ENCODE data around the gene KCTD17. TPM values are rescaled to one million over a fixed set of nuclear protein-coding genes. Genes with fewer than 3 reads are reported as not detected.
A peak's percentile ranks its signal among the peaks of the same experiment; 100 is the strongest.

Gene KCTD17
- total and polyA plus RNA-seq, 2 donors from 2014 or later, result 9.6 to 13.9 TPM

GRCh38 chr22:37015587-37015878 is 36.0 kb upstream of the KCTD17 start:
- intact Hi-C loops (cut with DNase I), result no loop called here
- Histone ChIP-seq H3K9me3 (ENCODE audit: control insufficient read depth in 2 of 3, insufficient read depth in 1 of 3, low read length in 3 of 3) (no peaks in the 10 kb centered on the region), H3K27ac (ENCODE audit: low read depth in 2 of 2, low read length in 2 of 2) (no peak overlapping the region), H3K4me3 (ENCODE audit: low read length in 3 of 3) (no peak overlapping the region), H3K36me3 (ENCODE audit: control insufficient read depth in 2 of 3, insufficient read depth in 3 of 3, low read length in 3 of 3) (no peaks in the 10 kb centered on the region), H3K27me3 (ENCODE audit: control insufficient read depth, insufficient read depth, low read length) (no peaks in the 10 kb centered on the region), H3K4me1 (ENCODE audit: control insufficient read depth in 2 of 3, insufficient read depth in 2 of 3, low read depth in 1 of 3, low read length in 3 of 3) (peaks cover 0 to 15% (median 7%) of the 10 kb centered on the region in 3 donors), H3K9ac (ENCODE audit: low read length in 3 of 3) (no peak overlapping the region)
- no peak for FAIRE-seq
- no peak for TF ChIP-seq CTCF (IDR thresholded peaks at IDR 0.05; ENCODE audit: borderline replicate concordance, extremely low read depth, insufficient read depth)
- peak in 1 of 5 donors; percentile 33 for DNase-seq

GRCh38 chr22:37016134-37016910 is 35.2 kb upstream of the KCTD17 start:
- no peaks in the 10 kb centered on the region for H3K36me3 ChIP-seq (ENCODE audit: control insufficient read depth in 2 of 3, insufficient read depth in 3 of 3, low read length in 3 of 3)
- intact Hi-C loops (cut with DNase I), result no loop called here
- peak overlapping the region in 1 of 3 donors; percentile 77 for H3K4me3 ChIP-seq (ENCODE audit: low read length in 3 of 3)
- H3K4me1 ChIP-seq (ENCODE audit: control insufficient read depth in 2 of 3, insufficient read depth in 2 of 3, low read depth in 1 of 3, low read length in 3 of 3), result peaks cover 0 to 18% (median 7%) of the 10 kb centered on the region in 3 donors
- FAIRE-seq (no peak), DNase-seq (peak in 1 of 5 donors; percentile 59)
- no peak overlapping the region for H3K9ac ChIP-seq (ENCODE audit: low read length in 3 of 3)
- TF ChIP-seq CTCF (IDR thresholded peaks at IDR 0.05; ENCODE audit: borderline replicate concordance, extremely low read depth, insufficient read depth), result no peak
- no peak overlapping the region for H3K27ac ChIP-seq (ENCODE audit: low read depth in 2 of 2, low read length in 2 of 2)
- no peaks in the 10 kb centered on the region for H3K9me3 ChIP-seq (ENCODE audit: control insufficient read depth in 2 of 3, insufficient read depth in 1 of 3, low read length in 3 of 3)
- no peaks in the 10 kb centered on the region for H3K27me3 ChIP-seq (ENCODE audit: control insufficient read depth, insufficient read depth, low read length)

- intact Hi-C loops (cut with DNase I), result no loop called here
- no peaks in the 10 kb centered on the region for H3K36me3 ChIP-seq (ENCODE audit: control insufficient read depth in 2 of 3, insufficient read depth in 3 of 3, low read length in 3 of 3)
- FAIRE-seq (no peak), DNase-seq (peak in 1 of 5 donors; percentile 59)
- TF ChIP-seq CTCF (IDR thresholded peaks at IDR 0.05; ENCODE audit: borderline replicate concordance, extremely low read depth, insufficient read depth), result no peak
- no peaks in the 10 kb centered on the region for H3K9me3 ChIP-seq (ENCODE audit: control insufficient read depth in 2 of 3, insufficient read depth in 1 of 3, low read length in 3 of 3)
- H3K27me3 ChIP-seq (ENCODE audit: control insufficient read depth, insufficient read depth, low read length), result no peaks in the 10 kb centered on the region
- peaks cover 0 to 24% (median 6%) of the 10 kb centered on the region in 3 donors for H3K4me1 ChIP-seq (ENCODE audit: control insufficient read depth in 2 of 3, insufficient read depth in 2 of 3, low read depth in 1 of 3, low read length in 3 of 3)
- peak overlapping the region in 2 of 3 donors; percentile 14 to 77 for H3K4me3 ChIP-seq (ENCODE audit: low read length in 3 of 3)
- peak overlapping the region in 1 of 2 donors; percentile 14 for H3K27ac ChIP-seq (ENCODE audit: low read depth in 2 of 2, low read length in 2 of 2)
- no peak overlapping the region for H3K9ac ChIP-seq (ENCODE audit: low read length in 3 of 3)
Observed at GRCh38 chr22:37017356-37017755, 34.2 kb upstream of the KCTD17 start.

Data from kidney (tissue), 14 donors.